AG04449 (cell line): ENCODE results near the gene RASSF8.

ENCODE experiments used
- CTCF ChIA-PET: fragments of 350-600 bp; formaldehyde crosslinking; extraction: SDS; loops from one replicate; lab custom pipeline; 2021; ENCODE audit warnings: antibody characterized with exemption; lab: Yijun Ruan, JAX
- POLR2A ChIA-PET: fragments of 400-600, 350-600 bp; formaldehyde crosslinking; extraction: SDS; loops from one replicate; lab custom pipeline; 2020; ENCODE audit warnings: antibody characterized with exemption, inconsistent platforms; lab: Yijun Ruan, JAX
- DNase-seq: peaks from one replicate; pipeline ENCODE4 v3.0.0-alpha.2; 2010; ENCODE audit warnings: low read depth, low spot score
- H3K4me3 ChIP-seq: 2 replicates; pipeline ENCODE4 v1.5.1; 2011; ENCODE audit warnings: low read depth, mild to moderate bottlenecking, control low read depth, low read length
- TF ChIP-seq, protein P1 (sequence below): IDR thresholded peaks from one replicate; pipeline ENCODE4 v1.5.1; 2011; ENCODE audit warnings: mild to moderate bottlenecking, moderate library complexity, low read length, control low read depth, inconsistent platforms; ENCODE audit not compliant: insufficient read depth; ENCODE audit errors: missing control alignments

Gene RASSF8

GRCh38 chr12:26101763-26102162, 143.3 kb downstream of the RASSF8 start:
- TF ChIP-seq, protein P1, sequence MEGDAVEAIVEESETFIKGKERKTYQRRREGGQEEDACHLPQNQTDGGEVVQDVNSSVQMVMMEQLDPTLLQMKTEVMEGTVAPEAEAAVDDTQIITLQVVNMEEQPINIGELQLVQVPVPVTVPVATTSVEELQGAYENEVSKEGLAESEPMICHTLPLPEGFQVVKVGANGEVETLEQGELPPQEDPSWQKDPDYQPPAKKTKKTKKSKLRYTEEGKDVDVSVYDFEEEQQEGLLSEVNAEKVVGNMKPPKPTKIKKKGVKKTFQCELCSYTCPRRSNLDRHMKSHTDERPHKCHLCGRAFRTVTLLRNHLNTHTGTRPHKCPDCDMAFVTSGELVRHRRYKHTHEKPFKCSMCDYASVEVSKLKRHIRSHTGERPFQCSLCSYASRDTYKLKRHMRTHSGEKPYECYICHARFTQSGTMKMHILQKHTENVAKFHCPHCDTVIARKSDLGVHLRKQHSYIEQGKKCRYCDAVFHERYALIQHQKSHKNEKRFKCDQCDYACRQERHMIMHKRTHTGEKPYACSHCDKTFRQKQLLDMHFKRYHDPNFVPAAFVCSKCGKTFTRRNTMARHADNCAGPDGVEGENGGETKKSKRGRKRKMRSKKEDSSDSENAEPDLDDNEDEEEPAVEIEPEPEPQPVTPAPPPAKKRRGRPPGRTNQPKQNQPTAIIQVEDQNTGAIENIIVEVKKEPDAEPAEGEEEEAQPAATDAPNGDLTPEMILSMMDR: no peak
- H3K4me3 ChIP-seq: no peak overlapping the region
- ChIA-PET POLR2A (interaction anchor here (1.0 kb wide), 1 partner anchor 13 kb away, joined by 4 read pairs; no protein-coding TSS in a partner anchor), CTCF (interaction anchor here (0.6 kb wide), 1 partner anchor 253 kb away, joined by 3 read pairs; no protein-coding TSS in a partner anchor)
- DNase-seq: no peak

DNA sequence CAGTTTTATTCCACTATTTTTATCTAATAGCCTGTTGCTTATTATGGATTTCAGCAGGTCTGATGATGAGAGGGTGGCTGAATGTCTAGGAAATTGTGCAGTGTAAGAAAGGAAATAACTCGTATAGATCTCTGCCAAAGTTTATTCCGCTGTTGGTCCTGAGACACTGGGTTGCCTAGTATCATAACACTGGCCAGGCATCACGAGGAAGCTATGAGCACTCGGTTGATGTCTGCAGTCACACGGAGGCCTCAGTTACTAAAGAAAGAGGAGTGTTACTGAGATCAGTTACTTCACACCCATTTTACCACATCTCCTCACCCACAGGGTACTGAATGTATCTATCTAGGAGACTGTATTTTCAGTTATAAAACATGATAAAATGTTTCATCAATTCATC, 144.5 kb downstream of the RASSF8 start:
- ChIA-PET POLR2A (no interaction called here), CTCF (interaction anchor here (0.8 to 1.3 kb wide), 3 partner anchors 11 to 549 kb away, joined by 3 read pairs; no protein-coding TSS in a partner anchor)
- DNase-seq: no peak
- TF ChIP-seq, protein P1: no peak
- H3K4me3 ChIP-seq: no peak overlapping the region

DNA sequence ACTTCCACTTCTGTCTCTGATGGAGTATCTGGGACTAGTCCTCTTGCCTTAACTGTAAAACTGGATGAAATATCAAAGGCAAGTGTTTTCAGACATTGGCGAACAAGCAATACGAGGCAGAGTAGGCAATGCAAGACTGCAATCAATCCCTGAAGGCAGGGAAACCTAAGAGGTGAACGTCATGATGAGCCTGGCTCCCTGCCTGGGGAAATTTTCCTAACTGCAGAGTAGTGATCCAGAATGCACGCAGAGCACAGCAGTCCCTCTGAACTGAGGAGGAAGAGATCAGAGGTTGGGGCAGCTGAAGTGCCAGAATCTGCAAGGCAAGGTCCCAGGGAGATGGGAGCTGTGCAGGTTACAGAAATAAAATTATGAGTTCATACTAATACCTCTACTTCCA, 147.9 kb downstream of the RASSF8 start:
- POLR2A ChIA-PET: no interaction called here
- TF ChIP-seq, protein P1: no peak
- CTCF ChIA-PET: no interaction called here
- no peak overlapping the region for H3K4me3 ChIP-seq
- DNase-seq: no peak

GRCh38 chr12:26108915-26109314, 150.4 kb downstream of the RASSF8 start:
- CTCF ChIA-PET: interaction anchor here (1.1 to 3.1 kb wide), 5 partner anchors 9 to 505 kb away, joined by 4 to 16 read pairs (median 5); no protein-coding TSS in a partner anchor
- DNase-seq: no peak
- H3K4me3 ChIP-seq: no peak overlapping the region
- POLR2A ChIA-PET: no interaction called here
- TF ChIP-seq, protein P1: no peak

GRCh38 chr12:26109343-26109881, 150.9 kb downstream of the RASSF8 start:
- H3K4me3 ChIP-seq: no peak overlapping the region
- no peak for DNase-seq
- TF ChIP-seq, protein P1: no peak
- ChIA-PET POLR2A (no interaction called here), CTCF (interaction anchor here (1.0 to 3.1 kb wide), 4 partner anchors 10 to 505 kb away, joined by 3 to 16 read pairs (median 6); no protein-coding TSS in a partner anchor)

- CTCF ChIA-PET: interaction anchor here (0.6 kb wide), 1 partner anchor 9 kb away, joined by 3 read pairs; no protein-coding TSS in a partner anchor
These were observed 153.8 kb downstream of the RASSF8 start for GRCh38 chr12:26112232-26112631.

More at GRCh38 chr12:26112232-26112631, 153.8 kb downstream of the RASSF8 start:
- TF ChIP-seq, protein P1: no peak
- POLR2A ChIA-PET: no interaction called here
- no peak overlapping the region for H3K4me3 ChIP-seq
- DNase-seq: no peak
